ENCODE results near the gene LPCAT2.
A peak's percentile ranks its signal among the peaks of the same experiment; 100 is the strongest.
"Not testable (repeated sequence)": the region's sequence is repeated elsewhere in the genome, so short reads cannot be mapped to it uniquely, and the experiment has no call there.

The LPCAT2 gene

DNA sequence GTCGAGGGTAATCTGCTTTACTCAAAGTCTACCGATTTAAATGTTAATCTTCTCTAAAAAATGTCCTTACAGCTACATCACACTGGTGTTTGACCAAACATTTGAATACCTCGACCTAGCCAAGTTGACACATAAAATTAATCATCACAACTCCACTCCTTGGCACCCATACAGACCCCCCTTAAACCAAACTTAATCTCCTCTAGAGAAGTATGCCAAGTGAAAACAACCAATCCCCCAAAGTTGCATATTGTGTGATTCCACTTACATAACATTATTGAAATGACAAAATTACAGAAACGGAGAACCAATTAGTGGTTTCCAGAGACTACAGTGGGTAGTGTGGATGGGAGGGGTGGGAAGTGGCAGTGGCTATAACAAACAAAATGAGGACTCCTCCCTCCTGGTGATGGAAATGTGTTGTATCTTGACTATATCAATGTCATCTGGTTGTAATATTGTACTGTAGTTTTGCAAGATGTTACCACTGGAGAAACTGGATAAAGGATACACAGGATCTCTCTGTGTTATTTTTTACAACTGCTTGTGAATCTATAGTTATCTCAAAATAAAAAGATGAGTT, 97.0 kb downstream of the LPCAT2 start:
- no peak for DNase-seq

DNA sequence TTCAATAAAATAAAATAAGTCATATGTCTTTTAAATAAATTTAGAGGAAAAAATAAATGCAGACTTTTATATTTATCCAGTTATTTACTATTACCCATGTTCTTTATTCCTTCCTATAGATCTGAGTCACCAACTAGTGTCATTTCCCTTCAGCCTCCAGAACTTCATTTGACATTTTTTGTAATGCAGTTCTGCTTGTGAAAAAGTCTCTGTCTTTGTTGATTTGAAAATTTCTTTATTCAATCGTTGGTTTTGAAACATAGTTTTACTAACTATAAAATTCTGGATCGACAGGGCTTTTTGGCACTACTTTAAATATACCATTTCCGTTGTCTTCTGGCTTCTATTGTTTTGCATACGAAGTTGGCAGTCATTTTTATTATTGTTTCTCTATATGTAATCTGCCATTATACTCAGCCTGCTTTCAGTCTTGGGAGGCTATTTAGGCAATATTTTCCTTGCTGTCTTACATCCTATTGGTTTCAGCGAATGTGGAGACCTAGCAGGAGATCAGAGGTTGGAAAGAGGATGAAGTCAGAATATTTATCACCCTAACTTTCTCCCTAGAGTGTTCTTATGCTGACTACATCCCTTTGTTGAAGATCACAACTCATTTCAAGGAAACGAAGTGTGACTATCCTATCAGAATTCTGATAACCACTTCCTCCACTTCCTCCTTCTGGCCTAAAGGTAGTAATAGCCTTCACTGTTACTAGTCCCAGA, 104.9 kb downstream of the LPCAT2 start:
- no peak for DNase-seq

DNA sequence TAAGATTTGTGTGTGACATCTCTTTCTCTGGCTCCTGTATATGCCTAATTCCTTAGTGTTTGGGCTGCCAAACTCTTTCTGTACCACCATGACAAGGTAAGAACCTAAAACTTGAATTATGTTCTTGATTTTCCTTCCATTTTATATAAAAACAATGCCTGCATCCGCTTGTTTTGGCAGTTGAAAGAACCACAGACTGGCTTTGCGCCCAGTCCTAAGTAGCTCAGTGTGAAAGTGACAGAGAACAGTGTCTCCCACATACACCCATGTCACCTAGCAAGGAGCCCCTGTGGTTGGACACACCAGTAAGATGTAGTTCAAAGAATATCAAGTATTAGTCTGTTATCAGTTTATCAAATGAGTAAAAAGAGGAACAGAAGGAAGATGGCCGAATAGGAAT, 106.2 kb downstream of the LPCAT2 start:
- no peak for DNase-seq

DNA sequence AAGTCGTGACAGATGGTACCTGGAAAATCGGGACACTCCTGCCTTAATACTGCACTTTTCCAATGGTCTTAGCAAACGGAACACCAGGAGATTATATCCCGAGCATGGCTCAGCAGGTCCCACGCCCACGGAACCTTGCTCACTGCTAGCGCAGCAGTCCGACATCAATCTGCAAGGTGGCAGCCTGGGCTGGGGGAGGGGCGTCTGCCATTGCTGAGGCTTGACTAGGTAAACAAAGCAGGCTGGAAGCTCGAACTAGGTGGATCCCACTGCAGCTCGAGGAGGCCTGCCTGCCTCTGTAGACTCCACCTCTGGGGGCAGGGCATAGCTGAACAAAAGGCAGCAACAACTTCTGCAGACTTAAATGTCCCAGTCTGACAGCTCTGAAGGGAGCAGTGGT, 106.8 kb downstream of the LPCAT2 start:
- not testable (repeated sequence) for DNase-seq

DNA sequence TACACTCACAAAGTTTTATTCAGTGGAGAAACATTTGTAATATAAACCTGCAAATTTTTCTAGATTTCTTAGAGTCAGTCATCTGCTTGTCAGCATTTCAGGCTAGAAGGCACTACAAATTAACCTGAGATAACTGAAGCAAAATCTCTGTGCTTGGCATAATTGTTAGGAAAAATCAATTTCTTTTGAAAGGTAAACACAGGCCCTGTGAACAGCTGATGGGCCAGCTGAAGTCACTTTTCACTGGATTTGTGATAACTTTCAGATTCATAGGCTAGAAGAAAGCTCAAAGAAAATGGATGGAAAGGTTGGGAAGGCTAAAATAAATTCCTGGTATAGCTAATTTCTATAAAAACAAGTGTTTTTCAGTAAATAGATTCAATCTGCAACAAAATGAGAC, 112.9 kb downstream of the LPCAT2 start:
- no peak for DNase-seq

DNA sequence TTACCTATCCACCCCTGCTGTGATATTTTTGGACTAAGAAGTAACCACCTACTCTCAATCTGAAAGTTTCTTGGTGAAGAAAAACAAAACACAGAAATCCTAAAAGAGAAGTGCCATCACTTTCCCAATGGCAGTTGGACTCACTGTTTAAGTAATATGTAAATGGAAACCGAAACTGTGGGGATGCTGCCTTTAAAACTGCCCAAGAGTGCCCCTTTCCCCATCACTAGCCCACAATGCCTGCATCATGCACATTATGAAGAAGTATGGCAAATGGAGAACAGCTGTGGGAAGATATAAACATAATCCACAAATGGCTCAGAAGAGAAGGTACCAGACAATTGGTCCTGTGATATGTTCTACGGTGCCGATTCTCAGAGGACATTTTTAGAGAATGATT, 113.4 kb downstream of the LPCAT2 start:
- peak in 2 of 4 experiments; percentile 14 to 33 for DNase-seq

DNA sequence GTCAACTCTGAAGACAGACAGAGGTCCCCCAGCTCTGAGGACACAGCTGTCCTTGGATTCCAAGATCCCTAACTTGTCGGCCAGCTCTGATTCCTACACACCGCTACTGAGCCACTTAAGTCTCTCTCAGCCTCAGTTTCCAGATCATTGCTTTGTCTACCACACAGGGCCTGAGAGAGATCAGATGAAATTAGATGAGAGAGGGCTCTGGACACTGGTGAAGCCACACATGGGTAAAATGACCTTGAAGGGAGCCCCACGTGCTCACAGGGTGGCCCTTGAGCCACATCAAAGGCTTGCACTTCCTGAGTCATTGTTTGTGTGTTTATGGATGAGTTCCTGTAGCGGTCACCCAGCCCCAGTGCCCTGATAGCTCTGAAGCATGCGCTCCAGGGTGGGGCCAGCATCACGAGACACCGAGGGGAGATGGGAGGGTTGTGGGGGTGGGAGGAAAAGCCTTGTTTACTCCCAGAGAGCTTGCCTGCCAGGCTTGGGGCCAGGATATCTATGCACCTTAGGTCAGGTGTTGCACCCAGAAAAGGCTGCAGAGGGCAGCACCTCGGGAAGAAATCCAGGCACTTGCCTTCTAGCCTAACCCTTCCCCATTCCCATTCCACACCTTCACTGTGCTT, 114.2 kb downstream of the LPCAT2 start:
- DNase-seq, result no peak

DNA sequence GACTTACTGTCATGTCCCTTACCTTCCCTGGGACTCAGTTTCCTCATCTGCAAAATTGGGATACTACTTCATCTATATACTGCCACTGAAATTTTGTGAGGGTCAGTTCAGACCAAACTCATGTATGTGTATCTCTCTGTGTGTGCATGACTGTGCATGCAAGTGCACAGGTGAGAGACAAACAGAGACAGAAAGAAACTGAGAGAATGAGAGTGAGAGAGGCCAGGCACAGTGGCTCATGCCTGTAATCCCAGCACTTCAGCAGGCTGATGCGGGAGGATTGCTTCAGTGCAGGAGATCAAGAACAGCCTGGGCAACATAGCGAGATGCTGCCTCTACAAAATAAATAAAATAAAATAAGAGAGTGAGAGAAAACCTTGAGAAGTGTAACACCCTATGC, 114.8 kb downstream of the LPCAT2 start:
- DNase-seq, result no peak

DNA sequence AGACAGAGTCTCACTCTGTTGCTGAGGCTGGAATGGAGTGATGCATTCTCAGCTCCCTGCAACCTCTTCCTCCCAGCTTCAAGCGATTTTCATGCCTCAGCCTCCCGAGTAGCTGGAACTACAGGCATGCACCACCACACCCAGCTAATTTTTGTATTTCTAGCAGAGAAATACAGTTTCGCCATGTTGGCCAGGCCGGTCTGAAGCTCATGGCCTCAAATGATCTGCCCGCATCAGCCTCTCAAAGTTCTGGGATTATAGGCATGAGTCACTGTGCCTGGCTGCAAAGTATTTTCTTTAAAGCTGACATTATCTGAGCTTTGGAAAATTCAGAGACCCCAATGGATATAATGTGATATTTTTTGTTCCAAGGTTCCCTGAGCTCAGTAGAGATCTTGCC, 115.8 kb downstream of the LPCAT2 start:
- no peak for DNase-seq

DNA sequence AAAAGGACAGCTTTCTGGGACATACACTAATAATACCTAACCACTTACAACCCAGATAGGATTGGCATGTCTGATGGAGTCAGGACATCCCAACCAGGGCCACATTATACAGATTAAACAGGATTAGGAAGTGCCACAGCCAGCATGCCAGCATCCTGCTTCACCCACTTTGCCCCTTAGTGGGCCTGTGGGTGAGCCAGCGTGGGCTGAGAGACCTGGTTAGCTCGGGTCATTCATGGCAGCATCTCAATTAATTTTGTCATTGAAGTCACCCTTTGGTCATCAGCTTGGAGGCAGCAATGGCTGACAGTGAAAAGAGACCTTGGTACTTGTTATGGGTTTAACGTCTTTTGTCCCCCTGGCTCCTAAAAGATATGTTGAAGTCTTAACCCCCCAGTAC, 117.0 kb downstream of the LPCAT2 start:
- no peak for DNase-seq

DNA sequence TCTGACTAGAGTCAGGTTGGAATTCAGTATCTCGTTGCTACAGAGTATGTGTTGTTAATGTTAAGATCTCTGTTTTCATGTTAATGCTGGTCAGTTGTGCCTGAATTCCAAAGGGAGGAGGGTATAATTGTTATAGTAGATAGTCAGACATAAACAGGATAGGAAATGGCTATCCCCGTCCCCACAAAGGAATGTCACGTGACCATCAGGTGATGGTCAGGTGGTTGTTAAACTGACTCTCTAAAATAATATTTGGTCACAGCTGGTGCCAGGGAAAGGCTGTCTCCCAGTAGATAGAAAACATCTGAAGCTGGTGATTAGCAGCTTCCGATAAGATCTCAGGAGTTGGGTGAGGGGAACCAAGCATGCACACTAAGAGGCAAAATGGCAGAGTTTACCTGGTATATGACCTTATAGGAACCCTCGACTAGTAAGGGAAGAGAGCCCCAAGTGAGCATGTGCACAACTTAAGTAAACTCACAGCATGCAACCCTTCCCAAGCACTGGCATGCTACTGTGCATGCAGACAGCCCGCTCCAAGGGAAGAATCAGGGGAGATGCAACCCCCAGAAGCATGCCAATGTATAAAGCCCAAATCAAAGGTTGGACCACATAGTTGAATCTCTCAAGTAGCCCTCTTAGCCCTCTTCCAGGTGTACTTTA, 119.6 kb downstream of the LPCAT2 start:
- no peak for DNase-seq

DNA sequence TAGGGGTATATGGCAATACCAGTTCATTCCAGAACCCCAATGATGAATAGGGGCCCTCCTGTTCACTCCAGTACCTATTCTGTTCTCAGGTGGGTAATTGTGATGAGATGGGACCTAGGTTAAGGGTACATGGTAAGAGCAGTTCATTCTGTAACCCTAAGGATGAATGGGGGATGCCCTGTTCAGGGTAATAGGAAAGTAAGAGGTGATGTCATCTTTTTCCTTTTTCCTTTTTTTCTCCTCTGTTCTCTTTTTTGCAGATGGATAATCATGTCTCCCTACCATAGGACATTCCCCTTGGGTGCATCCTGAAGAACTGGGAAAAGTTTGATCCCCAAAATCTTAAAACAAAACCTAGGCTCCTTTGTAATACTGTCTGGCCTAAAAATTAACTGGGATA, 121.9 kb downstream of the LPCAT2 start:
- DNase-seq, result no peak

DNA sequence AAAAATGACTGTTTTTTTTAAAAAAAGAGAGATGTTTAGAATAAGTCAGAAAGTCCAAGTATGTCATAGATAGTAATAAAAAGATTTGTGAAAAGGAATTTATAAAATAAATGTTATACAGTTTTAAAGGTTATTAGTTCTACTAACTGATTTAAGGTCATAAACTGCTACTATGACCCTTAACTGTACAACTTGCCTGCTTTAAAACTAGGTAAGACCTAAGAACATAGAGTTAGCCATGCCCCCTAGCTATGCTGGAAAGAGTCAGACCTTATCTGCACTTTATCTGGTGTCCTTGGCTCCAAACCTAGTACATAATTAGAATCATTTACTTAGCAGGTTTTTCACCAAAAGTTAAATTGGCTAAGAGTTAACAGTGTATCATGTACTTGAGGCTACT, 123.4 kb downstream of the LPCAT2 start:
- no peak for DNase-seq

DNA sequence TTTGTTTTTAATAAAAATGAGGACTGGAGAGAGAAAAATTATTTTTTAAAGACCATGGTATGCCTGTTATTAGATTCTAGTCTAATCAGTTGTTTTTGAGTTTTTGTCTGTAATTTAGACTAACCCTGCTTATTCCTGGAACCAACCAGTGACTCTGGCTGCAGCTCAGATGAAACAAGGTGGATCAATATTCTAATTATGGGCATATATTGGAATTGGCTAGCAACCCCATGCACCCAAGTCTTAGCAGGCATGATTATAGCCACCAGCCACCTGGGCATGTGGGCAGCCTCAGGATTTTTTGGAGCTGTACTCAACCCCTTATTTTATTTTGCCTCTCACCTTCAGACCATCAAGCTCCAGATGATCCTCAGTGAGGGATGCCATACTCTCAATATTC, 125.3 kb downstream of the LPCAT2 start:
- no peak for DNase-seq

Measured in suppressor macrophage (primary cell).